Fibroblast of lung (primary cell): Measurements from ENCODE around the gene STRAP.

Source experiments
- CTCF ChIP-seq, 2 donors: IDR thresholded peaks in 1 of 2; conservative IDR thresholded peaks in 1 of 2; 1 replicate in 1 of 2; 2 replicates in 1 of 2; pipeline ENCODE4 v1.5.1; 2011 to 2012; ENCODE audit warnings: low read length in 2 of 2, control low read depth in 1 of 2, inconsistent platforms in 1 of 2, low read depth in 1 of 2, mild to moderate bottlenecking in 1 of 2
- EZH2 ChIP-seq: IDR thresholded peaks from 2 replicates; pipeline ENCODE4 v1.5.1; 2012; ENCODE audit warnings: low read length, control low read depth, mild to moderate bottlenecking; ENCODE audit errors: missing control alignments

- TF ChIP-seq CTCF (conservative IDR thresholded peaks at IDR 0.05 in 1 of 2, IDR thresholded peaks at IDR 0.05 in 1 of 2; ENCODE audit: low read depth in 1 of 2, low read length in 2 of 2), result no peak
- no peak for TF ChIP-seq EZH2
Observed at GRCh38 chr12:15848606-15849005, 33.6 kb upstream of the STRAP start.
